Superior temporal gyrus (tissue), 1 donor: Measurements from ENCODE around the gene FCHSD1.
"Not testable (repeated sequence)": the region's sequence is repeated elsewhere in the genome, so short reads cannot be mapped to it uniquely, and the experiment has no call there.

Experiments used
- DNase-seq: peaks from one replicate; pipeline ENCODE4 v3.0.0-alpha.2; 2016; ENCODE audit errors: extremely low spot score

FCHSD1 gene

GRCh38 chr5:141617682-141618029 is 33.6 kb downstream of the FCHSD1 start:
- DNase-seq, result peak; percentile 32

- DNase-seq, result no peak
Measured at GRCh38 chr5:141617128-141617527, 34.1 kb downstream of the FCHSD1 start.

DNA sequence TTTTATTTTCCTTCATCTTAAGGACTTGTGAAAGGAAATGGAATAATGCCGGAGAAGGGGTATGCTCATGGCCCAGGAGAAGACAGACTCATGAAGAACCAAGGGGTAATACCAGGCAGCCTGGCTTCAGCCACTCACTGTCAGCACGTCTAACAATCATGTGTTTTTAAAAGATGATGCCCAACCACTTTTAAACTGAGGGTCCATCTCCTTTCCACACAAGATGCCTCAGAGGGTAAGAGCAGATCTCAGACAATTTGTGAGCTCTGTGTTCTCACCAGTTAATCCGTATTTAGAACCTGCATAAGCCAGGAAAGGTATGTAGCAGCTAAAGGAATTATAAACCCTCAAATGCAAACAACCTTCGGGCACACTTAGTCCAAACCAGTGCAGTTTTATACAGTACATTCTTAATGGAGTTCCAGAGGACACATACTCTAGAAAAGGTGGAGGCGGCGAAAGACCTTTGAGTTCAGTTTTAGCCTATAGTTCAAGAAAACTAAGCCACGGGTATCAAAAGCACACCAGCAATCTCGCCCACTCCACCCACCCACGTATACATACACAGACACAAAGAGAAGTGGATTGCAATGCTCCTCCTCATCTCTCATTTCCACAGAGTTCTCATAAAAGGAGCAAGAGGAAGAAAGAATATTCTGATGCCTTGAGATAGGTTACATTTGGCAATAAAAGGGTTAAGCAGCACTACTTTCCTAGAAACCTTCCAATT is 35.1 kb downstream of the FCHSD1 start:
- DNase-seq, result no peak

DNA sequence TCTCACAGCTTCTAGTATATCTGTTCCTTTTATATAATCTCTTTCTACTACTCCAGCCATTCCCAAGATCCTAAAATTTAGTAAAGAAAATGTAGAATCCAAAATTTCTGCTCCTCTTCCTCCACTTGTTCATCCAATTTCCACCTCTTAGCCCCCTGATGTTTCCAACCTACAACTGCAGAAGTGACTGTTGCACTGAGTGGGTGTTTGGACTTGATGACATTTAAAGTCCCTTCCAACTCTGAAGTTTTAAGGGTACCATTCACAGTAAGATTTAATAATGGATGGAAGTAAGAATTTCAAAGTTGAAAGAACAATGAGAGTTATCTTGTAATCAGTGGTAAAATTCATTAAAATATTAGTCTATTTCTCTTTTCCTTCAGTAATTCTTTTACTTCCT is 37.9 kb downstream of the FCHSD1 start:
- no peak for DNase-seq

DNA sequence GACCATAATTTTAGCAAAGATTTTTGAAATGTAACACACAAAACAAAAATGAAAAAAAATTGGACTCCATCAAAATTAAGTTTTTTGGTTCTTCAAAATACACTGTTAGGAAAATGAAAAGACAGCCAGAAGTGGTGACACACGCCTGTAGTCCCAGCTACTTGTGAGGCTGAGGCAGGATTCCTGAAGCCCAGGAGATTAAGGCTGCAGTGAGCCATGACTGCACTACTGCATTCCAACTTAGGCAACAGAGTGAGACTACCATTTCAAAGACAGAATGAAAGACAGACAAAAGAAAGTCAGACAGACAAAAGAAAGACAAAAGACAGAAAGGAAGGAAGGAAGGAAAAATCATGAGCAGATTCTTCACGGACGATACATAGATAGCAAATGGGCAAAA is 39.9 kb downstream of the FCHSD1 start:
- DNase-seq, result no peak

DNA sequence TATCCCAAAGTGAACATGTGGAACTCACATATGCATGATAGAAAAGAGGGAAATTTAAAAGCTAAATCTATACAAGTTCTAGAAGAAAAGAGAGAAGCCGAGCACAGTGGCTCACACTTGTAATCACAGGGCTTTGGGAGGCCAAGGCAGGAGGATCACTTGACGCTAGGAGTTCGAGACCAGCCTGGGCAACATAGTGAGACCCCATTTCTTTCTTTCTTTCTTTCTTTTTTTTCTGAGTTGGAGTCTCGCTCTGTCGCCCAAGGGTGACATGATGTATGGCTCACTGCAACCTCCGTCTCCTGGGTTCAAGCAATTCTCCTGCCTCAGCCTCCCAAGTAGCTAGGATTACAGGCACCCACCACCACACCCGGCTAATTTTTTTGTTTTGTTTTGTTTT is 41.3 kb downstream of the FCHSD1 start:
- not testable (repeated sequence) for DNase-seq

- DNase-seq, result no peak
Measured at GRCh38 chr5:141609044-141609443, 42.2 kb downstream of the FCHSD1 start.

DNA sequence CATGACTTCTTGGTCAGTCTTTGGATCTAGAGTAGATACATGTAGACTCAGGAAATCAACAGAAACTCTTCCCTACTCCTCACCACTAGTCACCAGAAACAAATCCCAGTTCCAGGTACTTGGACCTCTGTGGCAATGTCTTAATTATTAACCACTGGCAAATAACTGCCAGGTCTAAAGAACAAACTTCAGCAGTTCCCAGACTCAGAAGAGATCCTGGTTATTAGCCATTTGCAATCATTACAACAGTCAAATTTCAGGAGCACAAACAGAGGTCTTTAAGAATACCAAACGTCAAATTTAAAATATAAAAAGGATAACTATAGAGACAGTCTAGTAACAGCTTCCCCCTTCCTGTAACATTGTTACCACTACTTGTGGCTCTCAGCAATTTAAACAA is 42.7 kb downstream of the FCHSD1 start:
- no peak for DNase-seq

- DNase-seq, result no peak
Measured at GRCh38 chr5:141608046-141608445, 43.2 kb downstream of the FCHSD1 start.

- no peak for DNase-seq
Measured at GRCh38 chr5:141605523-141606277, 45.5 kb downstream of the FCHSD1 start.

DNA sequence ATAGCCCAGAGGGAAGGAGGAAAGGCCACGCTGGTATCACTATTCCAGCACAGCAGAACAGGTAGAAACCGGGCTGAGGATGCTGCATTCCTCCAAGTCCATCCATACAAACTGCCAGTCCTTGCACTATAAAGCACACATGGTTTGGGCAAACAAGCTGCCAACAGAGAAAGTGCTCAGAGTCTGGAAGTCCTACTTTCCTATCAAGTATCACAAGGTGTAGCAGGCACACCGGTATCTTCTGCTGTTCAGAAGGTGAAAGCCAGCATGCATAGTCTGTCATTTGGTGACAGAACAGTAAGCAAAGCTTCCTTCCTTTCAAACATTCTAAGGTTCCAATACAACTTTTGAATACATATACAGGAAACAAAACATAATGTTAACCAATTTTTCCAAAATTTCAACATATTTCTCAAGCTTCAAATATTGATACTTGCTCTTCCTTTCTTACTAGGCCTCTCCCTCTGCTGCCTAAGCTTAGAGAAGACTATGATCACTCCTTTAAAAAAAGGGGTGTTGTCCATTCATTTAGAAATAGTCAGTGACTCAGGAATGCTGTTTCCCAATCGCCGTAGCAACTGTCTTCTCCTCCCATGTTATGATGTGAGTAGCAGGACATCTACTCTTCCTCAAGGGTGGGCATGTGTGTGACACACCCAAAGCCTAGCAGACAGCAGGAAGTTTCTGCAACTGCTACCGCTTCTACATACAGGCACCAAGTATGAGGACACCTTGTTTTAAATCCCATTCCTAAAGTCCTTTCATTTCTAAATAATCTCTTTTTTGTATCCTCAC is 47.1 kb downstream of the FCHSD1 start:
- no peak for DNase-seq

DNA sequence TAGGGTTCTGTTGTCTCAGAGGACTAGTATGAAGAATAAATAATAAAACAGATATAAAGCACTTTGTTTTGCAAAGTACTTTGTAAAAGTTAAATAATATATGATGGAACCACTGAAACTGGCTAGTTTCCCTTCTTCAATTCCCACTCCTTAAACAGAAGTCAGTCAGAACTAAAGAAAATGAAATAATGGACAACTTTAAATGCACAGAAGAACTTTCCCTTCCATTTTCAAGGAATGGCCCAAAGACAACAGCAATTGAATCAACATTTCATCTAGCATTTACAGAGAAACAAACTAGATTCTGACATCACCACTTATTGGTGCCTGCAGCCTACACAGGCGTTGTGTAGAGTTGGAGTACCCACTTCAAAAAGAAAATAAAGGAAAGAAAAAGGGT is 48.6 kb downstream of the FCHSD1 start:
- no peak for DNase-seq

GRCh38 chr5:141598391-141599345 is 52.5 kb downstream of the FCHSD1 start:
- DNase-seq, result no peak

DNA sequence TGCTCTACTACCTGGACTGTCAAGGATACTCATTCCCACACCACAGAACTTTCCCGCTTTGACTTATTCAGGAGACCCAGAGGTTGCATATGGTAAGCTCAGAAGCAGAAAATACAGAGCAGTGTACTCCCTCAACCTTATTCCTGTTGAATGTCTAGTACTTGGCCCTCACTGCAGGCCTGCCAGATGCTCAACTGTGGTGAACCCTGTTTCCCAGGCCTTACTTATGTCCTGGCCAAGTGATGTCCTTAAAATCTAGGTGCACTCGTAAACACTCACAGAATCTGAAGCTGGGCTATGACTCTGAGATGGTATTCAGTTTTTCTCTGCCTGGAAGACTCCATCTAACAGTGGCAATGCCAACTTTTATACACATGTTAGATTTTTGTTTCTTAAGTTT is 53.4 kb downstream of the FCHSD1 start:
- DNase-seq, result no peak

DNA sequence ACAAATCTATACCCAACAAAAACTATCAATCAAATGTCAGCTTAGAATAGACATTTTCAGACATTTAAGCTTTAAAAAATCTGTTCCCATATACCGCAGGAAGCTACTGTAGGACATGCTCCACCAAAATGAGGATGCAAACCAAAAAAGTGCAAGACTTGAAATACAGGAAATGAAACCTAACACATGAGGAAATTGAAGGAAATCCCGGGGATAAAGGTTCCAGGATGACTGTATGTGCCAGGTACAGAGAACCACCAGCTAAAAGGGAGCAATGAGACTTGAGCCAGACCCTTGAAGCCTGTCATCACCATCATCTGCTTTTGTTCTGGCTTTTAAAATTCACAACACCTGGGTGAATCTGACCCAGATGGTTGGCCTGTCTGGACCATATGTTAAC is 53.8 kb downstream of the FCHSD1 start:
- no peak for DNase-seq

GRCh38 chr5:141596867-141597266 is 54.4 kb downstream of the FCHSD1 start:
- DNase-seq, result no peak

DNA sequence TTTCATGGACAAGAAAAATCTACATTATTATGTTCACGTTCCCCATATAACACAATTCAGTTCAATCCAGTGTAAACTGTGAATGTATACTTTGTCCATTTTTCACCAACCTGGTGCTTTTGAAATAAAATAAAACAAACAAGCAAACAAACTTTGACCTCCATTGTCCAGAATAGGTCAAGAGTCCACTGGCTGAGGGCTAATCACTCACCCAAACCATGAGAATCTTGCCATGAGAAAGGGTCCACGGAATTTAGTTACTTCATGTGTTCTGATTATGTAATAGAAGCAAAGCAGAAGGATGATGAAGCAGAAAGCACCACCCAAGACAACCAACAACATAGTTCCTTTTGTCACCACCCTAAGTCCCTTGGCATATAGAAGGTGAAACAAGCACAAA is 61.1 kb downstream of the FCHSD1 start:
- DNase-seq, result no peak
